Stimulated activated CD8-positive, alpha-beta memory T cell treated with anti-CD3 and anti-CD28 coated beads, Interleukin-15, amount 100 ng/mL, for 48 hours (primary cell): ENCODE measurements around the gene CFTR.

ENCODE experiments used
- DNase-seq, 2 donors: peaks; one replicate each; pipeline ENCODE4 v3.0.0-alpha.2; 2020; ENCODE audit warnings: low read depth in 2 of 2

The CFTR gene

GRCh38 chr7:117648203-117648866, 168.5 kb downstream of the CFTR start:
- no peak for DNase-seq

DNA sequence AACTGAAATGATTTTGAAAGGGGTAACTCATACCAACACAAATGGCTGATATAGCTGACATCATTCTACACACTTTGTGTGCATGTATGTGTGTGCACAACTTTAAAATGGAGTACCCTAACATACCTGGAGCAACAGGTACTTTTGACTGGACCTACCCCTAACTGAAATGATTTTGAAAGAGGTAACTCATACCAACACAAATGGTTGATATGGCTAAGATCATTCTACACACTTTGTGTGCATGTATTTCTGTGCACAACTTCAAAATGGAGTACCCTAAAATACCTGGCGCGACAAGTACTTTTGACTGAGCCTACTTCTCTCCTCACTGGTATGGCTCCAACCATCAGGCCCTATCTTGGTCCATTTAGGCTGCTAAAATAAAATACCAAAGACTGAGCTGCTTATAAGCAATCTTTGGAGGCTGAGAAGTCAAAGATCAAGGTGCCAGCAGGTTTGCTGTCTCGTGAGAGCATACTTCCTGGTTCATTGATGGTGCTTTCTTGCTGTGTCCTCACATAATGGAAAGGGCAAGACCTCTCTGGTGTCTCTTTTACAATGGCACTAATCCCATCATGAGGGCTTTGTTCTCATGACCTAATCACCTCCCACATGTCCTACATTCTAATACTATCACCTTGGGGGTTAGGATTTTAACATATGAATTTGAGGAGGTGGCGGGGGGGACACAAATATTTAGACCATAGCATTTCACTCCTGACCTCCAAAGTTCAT, 173.3 kb downstream of the CFTR start:
- DNase-seq, result no peak

DNA sequence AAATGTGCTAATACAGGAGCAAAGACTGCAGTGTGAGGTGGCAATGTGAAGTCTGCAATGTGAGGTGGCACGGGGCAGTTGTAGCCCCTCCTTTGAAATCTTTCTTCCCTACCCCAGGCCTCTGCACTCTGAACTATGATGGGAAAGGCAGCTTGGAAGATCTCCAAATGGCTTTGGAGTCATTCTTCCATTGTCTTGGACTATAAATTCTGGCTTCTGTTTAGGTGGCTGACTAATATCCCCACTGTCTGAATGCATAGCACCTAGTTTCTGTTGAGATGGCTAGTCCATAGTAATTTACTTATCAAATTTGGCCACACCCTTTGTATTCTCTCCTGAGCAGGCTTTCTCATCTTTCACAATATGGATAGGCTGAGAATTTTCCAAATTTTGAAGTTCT, 175.0 kb downstream of the CFTR start:
- no peak for DNase-seq

DNA sequence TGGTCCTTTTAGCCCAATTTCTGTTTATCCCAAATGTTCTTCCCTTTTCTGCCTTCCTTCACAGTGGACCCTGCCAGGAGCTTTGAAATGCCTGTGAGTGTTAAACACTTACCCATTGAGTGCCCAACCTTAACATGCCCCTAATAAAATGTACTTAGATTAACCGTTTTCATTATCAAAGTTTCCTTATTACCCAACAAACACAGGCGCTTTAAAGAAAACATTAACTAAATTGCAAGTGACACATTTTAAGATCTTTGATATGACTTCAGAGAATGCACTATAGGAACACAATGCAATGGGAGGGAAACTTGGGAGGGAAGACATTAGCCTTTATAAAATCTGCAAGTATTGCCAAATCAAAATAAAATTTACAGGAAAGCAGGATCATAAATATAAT, 177.0 kb downstream of the CFTR start:
- no peak for DNase-seq

GRCh38 chr7:117659531-117660011, 179.7 kb downstream of the CFTR start:
- DNase-seq, result no peak

- no peak for DNase-seq
These were observed 181.5 kb downstream of the CFTR start for GRCh38 chr7:117661328-117661727.

GRCh38 chr7:117664047-117664446, 184.2 kb downstream of the CFTR start:
- no peak for DNase-seq

DNA sequence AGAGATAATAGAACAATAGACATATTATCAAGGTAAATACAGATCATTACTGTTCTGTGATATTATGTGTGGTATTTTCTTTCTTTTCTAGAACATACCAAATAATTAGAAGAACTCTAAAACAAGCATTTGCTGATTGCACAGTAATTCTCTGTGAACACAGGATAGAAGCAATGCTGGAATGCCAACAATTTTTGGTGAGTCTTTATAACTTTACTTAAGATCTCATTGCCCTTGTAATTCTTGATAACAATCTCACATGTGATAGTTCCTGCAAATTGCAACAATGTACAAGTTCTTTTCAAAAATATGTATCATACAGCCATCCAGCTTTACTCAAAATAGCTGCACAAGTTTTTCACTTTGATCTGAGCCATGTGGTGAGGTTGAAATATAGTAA, 185.5 kb downstream of the CFTR start:
- no peak for DNase-seq

GRCh38 chr7:117666031-117666430, 186.2 kb downstream of the CFTR start:
- DNase-seq, result no peak

DNA sequence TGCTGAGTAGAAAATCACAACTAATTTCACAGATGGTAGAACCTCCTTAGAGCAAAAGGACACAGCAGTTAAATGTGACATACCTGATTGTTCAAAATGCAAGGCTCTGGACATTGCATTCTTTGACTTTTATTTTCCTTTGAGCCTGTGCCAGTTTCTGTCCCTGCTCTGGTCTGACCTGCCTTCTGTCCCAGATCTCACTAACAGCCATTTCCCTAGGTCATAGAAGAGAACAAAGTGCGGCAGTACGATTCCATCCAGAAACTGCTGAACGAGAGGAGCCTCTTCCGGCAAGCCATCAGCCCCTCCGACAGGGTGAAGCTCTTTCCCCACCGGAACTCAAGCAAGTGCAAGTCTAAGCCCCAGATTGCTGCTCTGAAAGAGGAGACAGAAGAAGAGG, 186.9 kb downstream of the CFTR start:
- no peak for DNase-seq

- no peak for DNase-seq
These were observed 187.6 kb downstream of the CFTR start for GRCh38 chr7:117667456-117667855.

- DNase-seq, result no peak
These were observed 190.0 kb downstream of the CFTR start for GRCh38 chr7:117669818-117670217.

DNA sequence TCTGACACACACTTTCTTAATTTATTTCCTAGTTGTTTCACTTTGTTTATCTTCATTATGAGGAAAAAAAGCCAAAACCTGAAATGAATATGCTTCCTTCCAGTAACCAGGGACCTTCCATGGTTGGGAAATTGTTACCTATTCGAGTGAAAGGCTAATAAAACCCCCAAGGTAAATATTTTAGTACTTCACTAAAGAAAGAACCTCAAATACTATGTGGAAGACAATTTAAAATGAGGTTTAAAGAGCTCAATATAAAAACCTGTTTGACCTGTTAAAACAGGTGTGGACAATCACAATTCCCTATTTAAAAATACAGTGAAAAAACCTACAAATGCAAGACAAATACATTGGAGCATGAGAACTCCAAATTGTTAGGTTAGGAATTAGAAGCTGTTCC, 192.6 kb downstream of the CFTR start:
- DNase-seq, result no peak

DNA sequence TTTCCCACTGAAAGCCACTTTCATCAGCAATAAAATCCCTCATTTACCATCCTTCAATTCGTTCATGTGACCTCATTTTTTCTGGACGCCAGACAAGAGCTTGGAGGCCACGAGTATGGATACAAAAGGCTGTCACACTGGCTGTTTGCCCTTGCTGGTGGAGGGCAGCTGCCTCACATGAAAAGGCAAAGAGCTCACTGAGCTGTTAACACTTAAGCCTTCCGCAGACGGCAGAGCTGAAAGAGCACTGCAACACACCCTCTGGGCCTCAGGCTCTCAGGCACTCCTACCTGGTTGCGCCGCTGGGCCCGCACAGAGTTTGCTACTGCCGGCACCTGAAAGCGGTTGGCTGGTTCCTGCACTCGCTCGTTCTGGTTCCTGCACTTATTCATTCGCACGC, 193.5 kb downstream of the CFTR start:
- DNase-seq, result no peak

DNA sequence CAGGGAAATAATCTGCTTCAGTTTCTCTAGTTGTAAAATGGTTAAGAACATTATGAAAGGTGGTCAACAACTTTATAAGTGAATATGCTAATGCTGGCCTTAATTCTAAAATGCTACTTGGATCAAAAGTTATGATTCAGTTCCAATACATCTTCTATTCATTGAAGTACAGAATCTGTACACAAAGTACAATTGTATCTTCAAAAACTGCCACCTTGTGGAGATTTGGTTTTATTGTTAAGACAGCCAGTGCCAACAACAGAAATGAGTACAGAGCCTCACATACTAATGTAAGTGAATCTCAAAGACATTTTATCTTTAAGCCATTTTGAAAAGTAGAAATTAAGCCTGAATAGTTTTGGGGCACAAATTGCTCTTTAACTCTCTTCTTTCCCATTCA, 194.0 kb downstream of the CFTR start:
- DNase-seq, result no peak

GRCh38 chr7:117674617-117675016, 194.8 kb downstream of the CFTR start:
- no peak for DNase-seq

DNA sequence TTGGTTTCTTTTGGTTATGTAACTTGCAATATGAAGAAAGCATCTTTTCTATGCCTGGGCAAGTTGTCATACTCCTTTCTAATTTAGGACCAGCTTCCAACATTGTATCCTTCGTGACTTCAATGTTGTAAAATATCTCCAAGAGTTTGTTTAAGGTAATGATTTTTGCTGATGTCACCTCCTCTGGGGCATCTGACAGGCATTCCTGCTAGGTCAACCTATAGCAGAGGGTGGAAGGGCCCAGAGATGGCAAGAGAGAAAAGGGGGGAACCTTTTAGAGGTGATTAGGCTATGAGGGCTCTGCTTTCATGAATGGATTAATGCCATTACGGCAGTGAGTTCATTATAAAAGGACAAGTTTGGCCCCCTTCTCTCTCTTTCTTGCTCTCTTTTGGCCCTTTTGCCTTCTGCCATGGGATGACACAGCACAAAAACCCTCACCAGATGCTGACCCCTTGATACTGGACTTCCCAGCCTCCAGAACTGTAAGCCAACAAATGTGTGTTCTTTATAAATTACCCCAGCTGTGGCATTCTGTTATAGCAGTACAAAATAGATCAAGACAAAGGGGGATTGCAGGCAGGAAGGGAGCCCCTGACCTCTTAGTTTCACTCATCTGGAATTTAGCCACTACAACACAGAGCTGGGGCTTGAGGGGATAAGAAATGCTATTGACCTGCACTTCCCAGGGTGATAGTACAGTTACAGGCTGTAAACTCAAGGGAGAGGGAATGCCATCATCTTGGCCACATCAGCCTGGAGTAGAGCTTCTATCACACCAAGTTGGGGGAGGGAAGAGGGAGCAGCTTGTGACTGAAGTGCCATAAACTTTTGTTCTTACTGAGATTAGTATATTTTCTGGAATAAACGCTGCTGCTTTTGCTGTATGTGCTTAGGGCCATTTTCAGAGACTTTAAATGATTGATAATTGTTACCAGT, 195.9 kb downstream of the CFTR start:
- DNase-seq, result no peak

DNA sequence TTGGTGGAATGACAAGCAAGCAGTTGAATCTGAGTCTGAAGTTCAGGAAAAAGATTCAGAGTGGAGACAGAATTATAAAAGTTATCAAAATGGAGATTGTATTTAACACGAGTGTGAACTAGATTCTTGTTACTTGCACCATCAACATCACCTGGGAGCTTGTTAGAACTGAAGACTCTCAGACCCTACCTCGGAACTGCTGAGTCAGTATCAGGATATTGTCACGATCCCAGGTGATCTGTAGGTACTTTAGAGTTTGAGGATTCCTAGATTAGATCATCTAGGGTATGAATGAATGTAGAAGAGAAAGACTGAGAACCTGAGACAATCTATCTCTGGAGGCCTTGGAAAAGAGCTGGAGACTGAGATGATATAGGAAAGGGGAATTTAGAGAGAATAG, 199.3 kb downstream of the CFTR start:
- DNase-seq, result no peak

DNA sequence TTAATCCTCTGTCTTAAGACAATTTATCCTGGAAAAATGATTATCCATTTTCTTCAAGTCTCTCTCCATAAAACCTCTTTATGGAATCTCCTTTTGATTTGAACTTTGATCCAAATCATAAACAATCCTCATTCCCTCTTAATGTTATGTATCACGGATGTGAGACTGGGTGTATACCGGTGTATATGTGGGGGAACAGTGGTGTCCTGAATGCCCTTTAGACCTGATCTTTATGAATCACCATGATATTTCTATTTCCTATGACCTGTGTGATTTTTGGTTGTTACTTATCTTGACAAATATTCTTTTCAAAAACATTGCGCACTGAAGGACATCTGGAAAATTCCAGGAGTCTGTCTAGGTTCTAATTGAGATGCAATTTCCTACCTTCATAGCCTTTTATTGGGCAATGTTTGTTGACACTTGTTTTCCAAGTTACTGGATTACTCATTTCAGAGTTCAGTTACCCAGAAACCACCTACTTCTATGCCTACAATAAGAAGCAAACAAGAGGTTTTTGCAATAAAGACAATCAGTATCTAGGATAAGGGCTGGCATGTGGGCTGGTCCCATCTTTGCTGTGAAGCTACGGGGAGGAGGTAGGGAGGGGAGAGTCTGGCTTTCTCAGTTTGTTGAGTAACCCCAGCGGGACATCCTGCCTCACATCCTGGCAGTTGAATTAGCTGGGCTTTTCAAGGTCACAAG, 203.0 kb downstream of the CFTR start:
- DNase-seq, result no peak

DNA sequence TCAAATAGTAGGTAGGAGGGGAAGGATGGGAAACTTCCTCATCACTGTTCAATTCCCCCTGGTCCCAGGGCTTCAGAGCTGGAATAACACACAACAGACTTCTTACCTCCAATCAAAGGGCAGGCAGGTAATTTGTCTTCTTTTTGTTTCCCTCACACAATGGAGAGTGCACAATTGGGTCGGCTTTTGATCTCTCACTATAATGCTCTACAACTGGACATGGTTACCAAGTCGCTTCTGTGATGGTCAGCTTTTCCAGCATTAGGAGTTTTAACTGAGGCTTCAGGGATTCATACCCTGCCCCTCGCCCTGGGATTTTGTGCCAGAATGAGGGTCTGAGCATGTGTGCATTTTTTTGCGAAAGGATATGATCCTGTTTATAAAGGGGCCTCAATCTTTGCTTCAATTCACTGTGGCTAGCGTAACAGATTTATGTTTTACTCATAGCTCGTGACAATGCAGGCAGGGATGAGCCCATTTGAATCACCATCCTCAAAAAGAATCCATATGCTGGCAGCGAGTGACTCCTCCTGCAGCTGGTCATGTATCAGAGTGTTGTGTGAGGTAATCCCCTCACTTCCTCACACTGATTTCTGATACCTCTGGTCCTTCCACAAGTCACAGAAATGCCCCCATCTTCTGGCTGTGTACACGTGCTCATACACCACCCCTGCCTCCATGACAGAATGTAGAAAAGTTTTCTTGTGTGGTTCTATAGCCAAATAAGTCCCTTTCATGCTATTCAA, 203.8 kb downstream of the CFTR start:
- DNase-seq, result no peak

GRCh38 chr7:117685795-117686194, 206.0 kb downstream of the CFTR start:
- DNase-seq, result no peak
